Loucy (cell line): ENCODE measurements around the gene TMEM131.

Source experiments
- CTCF ChIP-seq: fragments of 200-600 bp; sonication (generic); conservative IDR thresholded peaks from 2 replicates; pipeline ENCODE4 v1.5.1; 2014; ENCODE audit warnings: mild to moderate bottlenecking, antibody characterized with exemption, low read length
- EZH2phosphoT487 ChIP-seq: fragments of 200-600 bp; IDR thresholded peaks from 2 replicates; pipeline ENCODE4 v1.6.1; 2018; ENCODE audit warnings: antibody characterized with exemption, mild to moderate bottlenecking, moderate library complexity, borderline replicate concordance

- TF ChIP-seq CTCF (no peak), EZH2phosphoT487 (no peak)
These were observed 67.2 kb downstream of the TMEM131 start for GRCh38 chr2:97928591-97928990.
